ENCODE data around the gene PAX8.

DNA sequence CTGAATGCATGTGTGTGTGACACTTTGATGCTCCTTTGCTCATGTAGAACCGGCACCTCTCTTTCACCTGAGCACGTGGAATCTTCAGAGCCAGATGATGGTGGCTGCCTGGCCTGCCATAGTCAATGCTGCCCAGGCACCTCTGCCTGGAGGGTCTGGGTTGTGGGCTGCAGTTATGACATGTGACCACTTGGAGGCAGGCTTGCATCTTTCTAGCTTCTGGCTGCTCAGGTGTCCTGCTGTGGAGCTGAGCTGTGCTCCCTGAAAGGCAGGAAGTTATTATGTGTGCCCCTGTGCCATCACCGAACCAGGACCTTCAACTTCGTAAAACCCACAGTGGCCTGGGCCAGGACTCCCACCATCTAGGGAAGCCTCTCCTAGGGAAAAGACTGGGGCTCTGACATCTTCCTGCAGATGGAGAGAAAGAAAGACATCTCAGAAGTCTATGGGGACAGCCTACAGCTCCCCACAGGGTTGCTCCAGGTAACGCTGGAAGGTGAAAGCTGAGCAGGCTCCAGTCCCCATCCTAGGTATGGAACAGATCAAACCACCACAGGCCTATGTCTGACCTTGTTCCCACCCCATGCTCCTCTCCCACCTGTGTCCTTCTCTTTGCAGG, 74.7 kb downstream of the PAX8 start:
- TF ChIP-seq CTCF (IDR thresholded peaks at IDR 0.05; ENCODE audit: poor library complexity): peak; percentile 82
- no peak for TF ChIP-seq EZH2phosphoT487 (IDR thresholded peaks at IDR 0.05; ENCODE audit: low read depth, severe bottlenecking, unreplicated experiment)

All from hepatocyte (in vitro differentiated cells).